HCT116 (cell line): ENCODE measurements around the gene MUC6. TPM values are rescaled to one million over a fixed set of nuclear protein-coding genes. Genes with fewer than 3 reads are reported as not detected.

Source experiments
- ATAC-seq: fragments of 200-7000 bp; cut with Tn5 transposase; 2 replicates; pipeline ENCODE4 v1.9.1; 2020; ENCODE audit warnings: mild to moderate bottlenecking, moderate library complexity
- BruUV-seq: library from RNA; stranded (reverse); fragments of 400-500 nt; replicated peaks from 2 replicates; lab custom pipeline; 2021; lab: Mats Ljungman, UMichigan
- CTCF ChIA-PET: fragments of 300-600 bp; sonication (Branson Sonifier 250); formaldehyde crosslinking; loops from one replicate; lab custom pipeline; 2021; ENCODE audit warnings: antibody characterized with exemption; lab: Charles Lee
- POLR2A ChIA-PET: fragments of 300-600, 350-600 bp; sonication (Branson Sonifier 250); formaldehyde crosslinking; loops from one replicate; lab custom pipeline; 2021; ENCODE audit warnings: antibody characterized with exemption; lab: Charles Lee
- RAD21 ChIA-PET, 2 experiments: fragments of 300-600 bp; sonication (Branson Sonifier 250); formaldehyde crosslinking; loops; one replicate each; lab custom pipeline; 2023; ENCODE audit warnings: low total read pairs in 2 of 2; ENCODE audit not compliant: uncharacterized antibody in 2 of 2, unreplicated experiment in 2 of 2, low non-redundant PET in 1 of 2; lab: Charles Lee
- DNase-seq: peaks from one replicate; pipeline ENCODE4 v3.0.0-alpha.2; 2010; ENCODE audit warnings: low read depth, low spot score
- H2AFZ ChIP-seq: fragments of 200-600 bp; shearing (Covaris generic), sonication (generic); 2 replicates; pipeline ENCODE4 v1.6.1; 2017; ENCODE audit warnings: low read depth, mixed run types, mixed read lengths, antibody characterized with exemption, low read length; ENCODE audit not compliant: poor library complexity, severe bottlenecking
- H3K27ac ChIP-seq: 2 replicates; pipeline ENCODE4 v1.5.1; 2012; ENCODE audit warnings: low read depth, low read length
- H3K27me3 ChIP-seq: fragments of 200-600 bp; sonication (generic); 2 replicates; pipeline ENCODE4 v1.6.1; 2016; ENCODE audit warnings: mixed run types, low read length, mixed read lengths; ENCODE audit not compliant: insufficient read depth
- H3K36me3 ChIP-seq, 2 experiments: fragments of 200-500 bp in 1 of 2; fragments of 200-600 bp in 1 of 2; sonication (Bioruptor generic) in 1 of 2; sonication (generic) in 1 of 2; 2 replicates each; pipeline versions ENCODE4 v1.5.1 to v1.6.1; 2014 to 2016; ENCODE audit warnings: low read length in 2 of 2, inconsistent platforms in 1 of 2, mixed read lengths in 1 of 2, mixed run types in 1 of 2; ENCODE audit not compliant: insufficient read depth in 2 of 2, control insufficient read depth in 1 of 2
- H3K4me1 ChIP-seq, 2 experiments: fragments of 200-600 bp in 1 of 2; sonication (generic) in 1 of 2; 2 replicates each; pipeline versions ENCODE4 v1.5.1 to v1.6.1; 2012 to 2017; ENCODE audit warnings: low read length in 2 of 2, inconsistent platforms in 1 of 2, mild to moderate bottlenecking in 1 of 2, mixed read lengths in 1 of 2, mixed run types in 1 of 2, moderate library complexity in 1 of 2; ENCODE audit not compliant: insufficient read depth in 2 of 2, control insufficient read depth in 1 of 2
- H3K4me2 ChIP-seq: fragments of 200-600 bp; sonication (generic); 2 replicates; pipeline ENCODE4 v1.6.1; 2017; ENCODE audit warnings: mixed run types, low read length, mixed read lengths
- H3K4me3 ChIP-seq, 2 experiments: fragments of 200-600 bp in 1 of 2; sonication (generic) in 1 of 2; replicated peaks in 1 of 2; 2 replicates each; pipeline ENCODE4 v1.5.1; 2011 to 2016; ENCODE audit warnings: low read length in 2 of 2, control low read depth in 1 of 2, low read depth in 1 of 2, mild to moderate bottlenecking in 1 of 2, mixed read lengths in 1 of 2, mixed run types in 1 of 2
- H3K79me2 ChIP-seq: fragments of 200-600 bp; sonication (generic); 2 replicates; pipeline ENCODE4 v1.6.1; 2017; ENCODE audit warnings: mild to moderate bottlenecking, mixed run types, low read length, moderate library complexity, mixed read lengths; ENCODE audit not compliant: insufficient read depth
- H3K9ac ChIP-seq: fragments of 200-600 bp; sonication (generic); 2 replicates; pipeline ENCODE4 v1.6.1; 2016; ENCODE audit warnings: low read length, mixed read lengths
- H3K9me2 ChIP-seq: fragments of 200-600 bp; sonication (generic), shearing (Covaris generic); 2 replicates; pipeline ENCODE4 v1.6.1; 2017; ENCODE audit warnings: mixed run types, mild to moderate bottlenecking, moderate library complexity; ENCODE audit not compliant: insufficient read depth
- H3K9me3 ChIP-seq, 2 experiments: fragments of 200-500 bp in 1 of 2; fragments of 200-600 bp in 1 of 2; sonication (Bioruptor generic) in 1 of 2; sonication (generic) in 1 of 2; 2 replicates each; pipeline ENCODE4 v1.6.1; 2014 to 2017; ENCODE audit warnings: low read length in 2 of 2, mixed read lengths in 2 of 2, inconsistent platforms in 1 of 2, low read depth in 1 of 2, mild to moderate bottlenecking in 1 of 2, mixed run types in 1 of 2, moderate library complexity in 1 of 2; ENCODE audit not compliant: control insufficient read depth in 1 of 2, insufficient read depth in 1 of 2
- H4K20me1 ChIP-seq: fragments of 200-600 bp; sonication (generic), shearing (Covaris generic); 2 replicates; pipeline ENCODE4 v1.6.1; 2017; ENCODE audit warnings: mixed run types, mild to moderate bottlenecking, moderate library complexity; ENCODE audit not compliant: insufficient read depth
- ATF3 ChIP-seq: IDR thresholded peaks from 2 replicates; pipeline ENCODE4 v1.6.1; 2012
- CTCF ChIP-seq, 3 experiments: fragments of 200-600 bp in 1 of 3; sonication (generic) in 1 of 3; IDR thresholded peaks in 2 of 3; conservative IDR thresholded peaks in 1 of 3; 2 replicates each; pipeline ENCODE4 v1.5.1; 2012 to 2017; ENCODE audit warnings: low read depth in 2 of 3, low read length in 2 of 3, antibody characterized with exemption in 1 of 3, borderline replicate concordance in 1 of 3, control low read depth in 1 of 3, mild to moderate bottlenecking in 1 of 3, mixed read lengths in 1 of 3, mixed run types in 1 of 3, moderate library complexity in 1 of 3; ENCODE audit not compliant: insufficient read depth in 1 of 3
- EZH2phosphoT487 ChIP-seq: fragments of 200-600 bp; IDR thresholded peaks from 2 replicates; pipeline ENCODE4 v1.6.1; 2018; ENCODE audit warnings: antibody characterized with exemption, borderline replicate concordance
- JUND ChIP-seq: IDR thresholded peaks from 2 replicates; pipeline ENCODE4 v1.6.1; 2012
- POLR2AphosphoS5 ChIP-seq: IDR thresholded peaks from 2 replicates; pipeline ENCODE4 v1.6.1; 2011; ENCODE audit warnings: mild to moderate bottlenecking, low read depth, low read length, moderate library complexity
- RAD21 ChIP-seq: IDR thresholded peaks from 2 replicates; pipeline ENCODE4 v1.6.1; 2012; ENCODE audit warnings: low read depth, mild to moderate bottlenecking
- SP1 ChIP-seq: IDR thresholded peaks from 2 replicates; pipeline ENCODE4 v1.6.1; 2012; ENCODE audit warnings: low read depth
- SRF ChIP-seq: IDR thresholded peaks from 2 replicates; pipeline ENCODE4 v1.6.1; 2012; ENCODE audit warnings: low read depth
- TCF7L2 ChIP-seq: IDR thresholded peaks from 2 replicates; pipeline ENCODE4 v1.7.0; 2011; ENCODE audit warnings: borderline replicate concordance, inconsistent platforms; ENCODE audit not compliant: insufficient read depth, insufficient read length; ENCODE audit errors: extremely low read depth
- ZFX ChIP-seq: fragments of 450-650 bp; IDR thresholded peaks from 2 replicates; pipeline ENCODE4 v1.6.1; 2017
- intact Hi-C: fragments of 100-400 bp; cut with micrococcal nuclease; formaldehyde crosslinking; loops from 2 replicates; pipeline ENCODE4 v1.10.0; 2022
- total RNA-seq: library from RNA; stranded (reverse); gene quantifications from one replicate; pipeline ENCODE4 v1.2.1, GENCODE V29; 2021; ENCODE audit not compliant: unreplicated experiment

The MUC6 gene
- total RNA-seq, 1 experiment from 2014 or later, result 0.02 TPM

GRCh38 chr11:1035577-1036283 is 788 bp downstream of the MUC6 start (continued):
- no peak for TF ChIP-seq CTCF (IDR thresholded peaks at IDR 0.05 in 2 of 3, conservative IDR thresholded peaks at IDR 0.05 in 1 of 3; ENCODE audit: borderline replicate concordance in 1 of 3, insufficient read depth in 1 of 3, low read depth in 2 of 3, low read length in 2 of 3)
- TF ChIP-seq EZH2phosphoT487, result no peak
- TF ChIP-seq SRF, result no peak
- TF ChIP-seq ZFX, result no peak
- no peak for TF ChIP-seq RAD21
- no peak for TF ChIP-seq SP1
- no peak for TF ChIP-seq POLR2AphosphoS5

- no peaks in the 10 kb centered on the region for H3K27me3 ChIP-seq
- no peaks in the 10 kb centered on the region for H3K36me3 ChIP-seq
- TF ChIP-seq TCF7L2 (no peak), EZH2phosphoT487 (no peak), ATF3 (no peak), SRF (no peak), JUND (no peak)
- no peaks in the 10 kb centered on the region for H3K79me2 ChIP-seq
- no peak overlapping the region for H2AFZ ChIP-seq
- no peak overlapping the region for H3K4me3 ChIP-seq
- H3K9me3 ChIP-seq, result no peaks in the 10 kb centered on the region; a peak in 1 of 4 replicates
- H3K27ac ChIP-seq, result no peak overlapping the region
- intact Hi-C loops, result no loop called here
- BruUV-seq, result no TSS peak
- ATAC-seq (no peak), DNase-seq (no peak)
- ChIA-PET RAD21 (no interaction called here), CTCF (no interaction called here), POLR2A (no interaction called here)
- H3K4me2 ChIP-seq, result no peak overlapping the region
- H3K9ac ChIP-seq, result no peak overlapping the region
- no peaks in the 10 kb centered on the region for H3K9me2 ChIP-seq
- no peaks in the 10 kb centered on the region for H3K4me1 ChIP-seq
- H4K20me1 ChIP-seq, result no peaks in the 10 kb centered on the region
Observed at GRCh38 chr11:1034456-1035295, 1.8 kb downstream of the MUC6 start.
